ENCODE data around the gene PCYT2. TPM values are rescaled to one million over a fixed set of nuclear protein-coding genes. Genes with fewer than 3 reads are reported as not detected.

Gene PCYT2
- polyA plus RNA-seq, 1 donor, result 11.5 TPM

DNA sequence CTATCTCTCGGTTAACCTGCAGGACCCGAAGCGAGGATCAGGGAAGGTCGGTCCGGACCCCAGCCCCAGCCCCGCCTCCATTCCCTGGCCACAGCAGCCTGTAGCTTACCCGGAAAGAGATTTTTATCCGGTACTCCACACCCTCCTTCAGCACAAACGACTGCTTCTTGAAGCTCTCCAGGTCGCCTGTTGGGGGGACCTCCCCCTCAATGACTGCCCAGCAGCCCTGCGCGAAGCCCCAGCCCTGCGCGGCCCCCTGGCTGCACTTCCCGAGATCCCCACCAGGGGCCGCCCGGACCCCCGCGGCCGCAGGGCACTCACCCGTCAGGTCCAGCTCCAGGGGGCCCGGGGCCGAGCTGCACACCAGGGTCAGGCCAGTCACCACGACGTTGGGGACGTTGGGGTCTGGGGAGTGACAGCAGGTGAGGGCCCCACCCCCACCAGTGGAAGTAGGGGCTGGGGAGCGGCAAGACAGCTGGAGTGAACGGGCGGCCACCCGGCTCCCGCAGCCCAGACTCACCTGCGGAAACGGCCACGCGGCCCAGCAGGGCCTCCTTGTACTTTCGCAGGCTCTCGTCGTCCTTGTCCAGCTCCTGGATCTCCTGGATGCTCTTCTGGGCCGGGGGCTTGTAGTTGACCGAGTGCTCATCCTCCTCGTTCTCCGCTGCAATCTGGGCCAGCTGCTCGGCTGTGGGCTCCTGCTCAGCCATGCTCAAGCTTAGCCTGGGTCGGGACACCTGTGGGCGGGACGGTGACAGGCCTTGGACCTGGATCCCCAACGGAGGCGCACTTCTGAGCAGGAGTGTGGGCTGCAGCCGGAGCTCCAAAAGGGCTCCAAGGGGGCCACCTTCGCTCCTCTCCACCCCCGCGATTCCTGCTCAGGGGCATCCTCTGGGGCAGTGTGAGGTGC, 41.7 kb downstream of the PCYT2 start:
- DNase-seq, result no peak

DNA sequence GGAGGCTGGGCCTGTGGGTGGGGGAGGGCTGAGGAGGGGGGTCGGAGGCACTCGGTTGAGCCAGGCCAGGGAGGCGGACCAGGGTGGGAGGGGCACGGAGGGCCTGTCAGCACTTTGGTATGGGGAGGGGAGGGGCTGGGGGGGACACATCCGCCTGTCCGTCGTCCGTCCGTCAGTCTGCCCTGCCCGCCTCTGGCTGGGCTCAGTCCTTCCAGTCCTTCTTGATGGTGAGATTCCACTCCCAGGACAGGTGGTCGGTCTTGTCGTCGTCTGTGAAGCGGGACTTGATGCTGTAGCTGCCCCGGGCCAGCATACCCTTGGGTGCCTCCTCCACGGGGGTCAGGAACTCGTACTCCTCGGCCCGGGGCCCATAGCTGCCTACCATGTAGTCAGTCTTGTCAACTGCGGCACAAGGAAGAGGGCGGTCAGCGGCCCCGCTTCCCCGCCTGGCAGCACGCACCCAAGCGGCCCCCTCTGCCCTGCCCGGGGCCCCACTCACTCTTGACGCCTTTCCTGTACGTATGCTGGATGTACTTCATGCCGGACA, 42.5 kb downstream of the PCYT2 start:
- DNase-seq, result no peak

DNA sequence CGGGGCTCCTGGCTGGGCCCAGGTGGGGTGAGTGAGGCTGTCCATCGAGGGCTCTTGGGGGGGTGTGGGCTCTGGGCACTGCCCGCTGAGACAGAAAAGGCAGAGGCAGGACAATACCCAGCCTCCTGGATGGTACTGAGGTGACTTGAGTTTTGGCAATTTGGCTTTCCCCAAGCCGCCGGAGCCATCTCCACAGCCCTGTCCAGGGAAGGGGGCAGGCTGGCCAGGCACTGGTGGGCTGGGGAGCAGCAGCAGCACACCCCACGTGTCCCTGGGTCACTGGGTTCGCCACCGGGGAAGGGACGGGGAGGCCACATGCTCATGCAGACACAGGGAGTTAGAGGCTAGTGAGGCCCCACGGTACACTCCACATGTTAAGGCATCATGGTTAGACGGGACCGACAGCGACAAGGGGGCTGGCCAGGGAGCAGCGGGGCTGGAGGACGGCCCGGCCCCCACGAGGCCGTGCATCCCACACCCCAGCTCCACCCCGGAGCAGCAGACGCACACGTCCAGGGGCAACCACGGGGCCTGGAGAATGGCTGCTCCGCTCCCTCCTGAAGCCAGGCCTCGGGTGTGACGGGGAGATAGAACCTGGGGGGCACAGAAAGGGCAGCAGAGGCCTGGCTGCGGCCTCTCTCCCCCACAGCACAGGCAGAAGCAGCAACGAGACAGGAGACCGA, 43.1 kb downstream of the PCYT2 start:
- DNase-seq, result no peak

DNA sequence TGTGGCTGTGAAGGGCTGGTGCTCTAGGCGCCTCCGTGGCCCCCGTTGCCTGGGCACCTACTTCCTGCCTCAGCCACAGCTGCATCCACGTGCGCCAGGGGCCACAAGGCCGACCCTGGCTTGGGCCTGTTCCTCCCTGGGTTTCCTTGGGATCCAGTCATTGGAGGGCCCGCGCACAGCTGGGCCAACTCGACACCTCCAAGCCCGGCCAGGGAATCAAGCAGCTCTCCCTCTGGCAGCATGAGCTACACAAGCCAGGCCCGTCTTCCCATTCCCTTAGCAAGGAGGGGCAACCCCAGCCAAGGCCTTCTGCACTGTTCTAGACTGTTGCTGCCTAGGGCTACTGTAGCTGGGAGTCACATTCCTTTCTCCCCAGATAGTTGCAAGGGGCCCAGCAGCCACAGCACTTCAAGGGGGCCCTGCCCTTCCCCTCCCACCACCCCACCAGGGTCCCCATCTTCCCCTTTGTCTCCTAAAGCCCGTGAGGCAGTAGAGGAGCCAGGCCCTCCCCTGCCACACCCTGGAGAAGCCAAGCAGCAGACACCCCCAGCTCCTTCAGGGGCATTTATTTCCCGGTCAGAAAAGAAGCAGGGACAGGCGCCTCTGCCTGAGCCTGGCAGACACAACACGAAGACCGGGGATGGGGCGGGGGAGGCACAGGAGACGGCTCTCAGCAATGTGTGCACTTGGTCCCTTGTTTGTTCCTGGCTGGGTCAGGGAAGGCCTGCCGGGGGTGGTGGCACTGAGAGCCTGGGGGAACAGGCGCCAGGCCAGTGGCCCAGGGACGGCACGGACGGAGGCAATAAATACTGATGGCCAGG, 43.8 kb downstream of the PCYT2 start:
- no peak for DNase-seq

DNA sequence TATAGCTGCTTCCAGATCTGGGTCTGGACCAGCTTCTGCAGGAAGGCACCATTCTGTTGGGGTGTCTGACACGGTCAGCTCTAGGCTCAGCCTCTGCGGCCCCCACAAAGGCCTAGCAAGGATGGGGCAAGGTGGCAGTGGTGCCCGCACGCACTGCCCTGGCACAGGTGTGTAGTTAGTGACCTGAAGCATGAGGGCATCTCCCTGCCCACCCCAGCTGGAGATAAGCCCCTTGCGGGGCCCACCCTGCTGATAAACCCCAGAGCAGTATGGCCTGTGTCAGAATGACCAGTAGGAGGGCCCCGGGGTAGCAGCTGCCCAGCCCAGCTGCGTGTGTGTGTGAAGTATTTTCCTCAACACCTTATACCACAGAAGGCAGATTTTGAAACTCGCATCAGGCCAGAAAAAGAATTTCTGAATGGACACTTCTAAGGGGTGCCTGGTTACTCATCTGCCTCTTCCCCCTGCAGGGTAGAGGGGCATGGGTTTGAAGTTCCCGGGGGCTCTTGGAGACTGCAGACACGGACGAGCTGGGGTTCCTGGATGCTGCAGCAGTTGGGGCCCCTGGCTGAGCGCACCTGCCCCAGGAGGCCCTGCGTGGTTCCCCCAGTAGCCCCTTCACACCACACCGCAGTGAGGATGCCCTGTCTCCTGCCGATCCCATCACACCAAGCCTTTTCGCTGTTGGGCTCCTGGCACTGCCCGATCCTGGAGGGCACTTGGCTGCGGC, 44.6 kb downstream of the PCYT2 start:
- no peak for DNase-seq

DNA sequence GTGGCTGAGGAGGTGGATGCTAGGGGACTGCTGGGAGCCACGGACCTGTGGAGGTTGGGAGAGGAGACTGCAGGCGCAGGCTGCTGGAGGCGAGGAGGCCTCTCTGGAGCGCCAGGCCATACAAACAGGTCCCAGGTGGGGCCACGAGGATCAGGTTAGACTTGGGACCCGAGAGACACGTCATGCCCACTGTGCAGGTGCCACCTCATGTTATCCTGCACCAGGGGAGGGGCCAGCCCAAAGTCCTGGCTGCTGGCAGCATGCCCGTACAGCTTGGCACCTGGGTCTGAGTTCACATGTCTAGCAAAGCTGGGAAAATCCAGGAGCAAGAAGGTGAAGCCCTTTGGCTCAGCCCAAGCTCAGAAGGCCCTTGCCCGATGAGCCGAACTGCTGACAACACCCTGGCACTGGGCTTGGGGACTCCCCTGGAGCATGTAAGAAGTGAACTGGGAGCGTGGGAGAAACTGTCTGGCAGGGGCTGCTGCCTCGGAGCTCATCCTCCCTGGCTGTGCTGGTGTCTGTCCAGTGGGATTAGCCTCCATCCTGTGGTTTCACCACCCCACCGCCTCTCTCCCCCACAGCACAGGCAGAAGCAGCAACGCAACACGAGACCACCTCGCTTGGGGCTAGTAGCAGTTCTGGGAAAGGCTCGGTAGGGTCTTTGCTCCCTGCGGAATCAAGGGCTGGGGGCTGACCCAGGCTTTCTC, 45.3 kb downstream of the PCYT2 start:
- DNase-seq, result no peak

DNA sequence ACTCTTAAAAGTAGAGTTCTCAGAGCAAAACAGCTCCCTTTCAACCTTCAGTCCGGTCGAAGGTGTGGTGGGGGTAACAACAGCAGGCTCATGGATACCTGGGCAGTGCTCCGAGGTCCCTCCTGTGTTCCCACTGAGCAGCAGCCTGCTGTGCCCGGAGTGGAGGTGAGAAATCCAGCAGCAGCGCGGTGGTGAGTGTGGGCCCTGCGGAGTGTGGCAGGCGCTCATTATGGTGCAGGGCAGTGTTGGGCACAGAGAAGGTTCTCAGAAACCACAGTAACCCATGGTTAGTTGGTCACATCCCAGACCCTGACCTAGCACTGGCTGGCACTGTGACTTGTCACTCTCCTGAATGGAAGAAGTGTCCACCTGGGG, 45.9 kb downstream of the PCYT2 start:
- no peak for DNase-seq

DNA sequence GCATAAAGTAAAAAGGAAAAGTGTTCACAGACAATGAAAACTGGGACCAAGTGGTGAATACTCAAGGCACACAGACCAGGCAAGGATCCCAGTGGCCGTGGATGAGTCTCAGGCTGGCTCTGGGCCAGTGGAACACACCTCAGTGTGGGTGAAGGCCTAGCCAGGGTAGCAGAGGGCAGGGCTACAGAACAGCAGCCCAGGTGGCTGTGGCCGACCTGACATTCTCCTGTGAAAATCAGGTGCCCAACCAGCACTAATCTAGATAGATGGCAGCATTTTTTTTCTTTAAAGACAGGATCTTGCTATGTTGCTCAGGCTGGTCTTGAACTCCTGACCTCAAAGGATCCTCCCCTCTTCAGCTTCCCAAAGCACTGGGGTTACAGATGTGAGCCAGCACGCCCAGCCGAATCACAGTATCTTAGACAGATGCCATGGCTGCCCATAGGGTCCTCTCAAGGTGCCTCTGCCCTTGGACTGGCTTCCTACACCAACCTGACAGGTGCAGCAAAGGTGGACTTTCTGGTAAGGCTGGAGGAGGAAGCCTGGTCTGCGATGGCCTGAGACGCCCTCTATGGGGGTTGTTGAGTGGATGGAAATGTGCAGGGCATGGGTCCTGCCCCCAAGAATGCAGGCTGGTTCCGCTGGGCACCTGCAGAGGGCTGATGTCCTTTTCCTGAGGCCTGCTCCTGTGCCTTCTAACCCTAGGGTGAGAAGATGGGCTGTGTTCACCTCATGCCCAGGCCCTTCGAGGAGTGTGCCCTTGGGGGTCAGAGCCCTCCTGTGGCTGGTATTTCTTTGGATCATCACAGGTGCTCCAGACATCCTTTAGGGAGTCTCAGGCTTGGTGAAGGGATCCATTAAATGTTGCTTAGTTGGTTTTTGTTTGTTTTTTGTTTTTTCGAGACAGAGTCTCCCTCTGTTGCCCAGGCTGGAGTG, 47.1 kb downstream of the PCYT2 start:
- no peak for DNase-seq

DNA sequence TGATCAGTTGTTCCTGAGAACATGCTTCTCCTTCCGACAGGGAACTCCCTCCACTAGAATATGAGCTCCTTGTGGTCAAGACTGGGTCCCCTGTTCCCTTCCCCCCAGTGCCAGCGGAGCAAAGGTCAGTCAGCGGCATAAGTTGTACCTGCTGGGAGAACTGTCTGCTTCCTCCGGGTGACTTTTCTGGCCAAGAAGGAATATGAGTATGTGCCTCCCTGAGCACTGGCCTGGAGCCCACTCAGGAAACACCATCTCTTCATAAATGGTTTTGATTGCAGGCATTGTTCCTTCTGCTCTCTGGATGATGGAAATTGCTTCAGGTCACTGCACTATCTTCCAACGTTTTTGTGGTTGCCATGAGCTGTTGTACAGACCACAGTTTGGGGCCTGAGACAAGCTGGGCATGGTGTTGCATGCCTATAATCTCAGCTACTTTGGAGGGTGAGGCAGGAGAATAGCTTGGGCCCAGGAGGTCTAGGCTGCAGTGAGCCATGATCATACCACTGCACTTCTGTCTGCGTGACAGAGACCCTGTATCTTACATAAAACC, 48.0 kb downstream of the PCYT2 start:
- DNase-seq, result no peak

DNA sequence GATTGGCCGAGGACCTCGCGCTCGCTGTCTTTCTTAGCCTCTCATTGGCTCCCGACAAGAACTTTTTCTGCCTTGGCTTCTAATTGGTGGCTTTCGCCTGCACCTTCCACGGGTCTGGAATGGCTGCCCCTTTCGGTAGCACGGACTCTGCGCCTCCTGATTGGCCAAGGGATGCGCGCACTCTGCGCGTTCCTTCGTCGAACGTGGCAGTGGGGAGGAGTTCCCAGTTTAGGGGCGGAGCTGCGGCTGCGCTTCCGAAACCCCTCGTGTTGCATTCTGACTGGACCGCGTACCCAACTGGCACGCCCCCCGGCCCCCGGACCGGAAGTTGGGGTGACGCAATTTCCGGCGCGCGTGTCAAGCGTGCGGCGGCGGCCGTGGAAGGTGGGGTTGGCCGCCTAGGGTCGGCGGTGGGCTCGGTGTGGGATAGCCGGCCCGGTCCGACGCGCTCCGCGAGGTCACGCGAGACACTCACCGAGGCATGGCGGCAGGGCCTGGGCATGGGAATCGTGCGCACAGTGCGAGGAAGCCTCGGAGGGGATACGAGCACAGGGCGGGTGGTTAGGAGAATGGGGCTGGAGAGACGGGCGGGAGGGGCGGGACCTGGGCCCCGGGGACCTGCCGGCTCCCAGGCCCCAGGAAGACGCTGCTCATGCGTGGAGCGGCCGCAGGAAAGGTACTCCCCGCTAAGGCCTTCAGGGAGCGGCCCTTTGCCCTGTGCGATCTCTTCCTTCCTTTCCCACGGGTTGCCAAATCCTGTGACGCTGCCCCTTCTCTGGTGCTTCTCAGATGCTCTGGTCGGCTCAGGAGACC, 50.2 kb downstream of the PCYT2 start:
- peak; percentile 100 for DNase-seq

DNA sequence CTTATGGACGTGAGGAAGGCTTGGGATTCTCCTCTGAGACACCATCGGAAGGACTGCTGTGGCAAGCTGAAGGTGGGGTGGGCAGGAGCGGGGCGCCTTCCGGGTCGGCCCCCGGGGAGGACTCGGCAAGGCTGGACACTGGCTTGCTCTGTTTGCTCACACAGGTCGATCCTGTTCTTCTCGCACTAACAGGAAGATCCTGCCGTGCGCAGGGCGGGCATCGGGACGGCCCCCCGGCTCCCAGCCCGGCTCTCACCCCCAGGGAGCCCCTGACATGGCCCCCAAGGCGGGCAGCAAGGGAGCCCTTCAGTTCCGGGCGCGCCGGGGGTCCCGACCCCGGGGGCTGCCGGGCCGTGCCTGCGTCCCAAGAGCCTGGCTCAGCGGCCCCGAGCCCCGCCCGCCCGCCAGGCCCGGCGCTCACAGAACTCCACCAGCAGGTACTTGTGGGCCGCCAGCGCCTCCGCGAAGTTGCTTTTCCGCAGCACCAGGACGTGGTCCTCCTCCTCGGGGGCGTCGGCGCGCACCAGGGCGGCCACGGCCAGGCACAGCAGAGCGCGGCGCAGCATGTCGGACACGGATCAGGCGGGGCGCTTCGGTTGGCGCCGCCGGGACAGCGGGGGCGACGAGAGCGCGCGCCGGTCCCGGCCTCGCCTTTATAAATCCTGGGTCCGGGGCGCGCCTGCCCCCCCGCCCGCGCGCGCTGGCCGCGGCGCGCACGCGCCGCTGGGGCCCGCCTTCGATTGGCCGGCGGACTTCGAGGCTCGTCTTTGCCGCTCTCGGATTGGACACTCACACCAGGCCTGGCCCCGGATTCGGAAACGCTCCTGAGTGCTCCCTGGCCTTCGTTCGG, 51.1 kb downstream of the PCYT2 start, which contains the start of gene P4HB:
Gene P4HB, minus strand, starts transcription at position 630 of the 850 bp plus-strand sequence. Its CDS starts 64 bp downstream, at position 566.
- no peak for DNase-seq

DNA sequence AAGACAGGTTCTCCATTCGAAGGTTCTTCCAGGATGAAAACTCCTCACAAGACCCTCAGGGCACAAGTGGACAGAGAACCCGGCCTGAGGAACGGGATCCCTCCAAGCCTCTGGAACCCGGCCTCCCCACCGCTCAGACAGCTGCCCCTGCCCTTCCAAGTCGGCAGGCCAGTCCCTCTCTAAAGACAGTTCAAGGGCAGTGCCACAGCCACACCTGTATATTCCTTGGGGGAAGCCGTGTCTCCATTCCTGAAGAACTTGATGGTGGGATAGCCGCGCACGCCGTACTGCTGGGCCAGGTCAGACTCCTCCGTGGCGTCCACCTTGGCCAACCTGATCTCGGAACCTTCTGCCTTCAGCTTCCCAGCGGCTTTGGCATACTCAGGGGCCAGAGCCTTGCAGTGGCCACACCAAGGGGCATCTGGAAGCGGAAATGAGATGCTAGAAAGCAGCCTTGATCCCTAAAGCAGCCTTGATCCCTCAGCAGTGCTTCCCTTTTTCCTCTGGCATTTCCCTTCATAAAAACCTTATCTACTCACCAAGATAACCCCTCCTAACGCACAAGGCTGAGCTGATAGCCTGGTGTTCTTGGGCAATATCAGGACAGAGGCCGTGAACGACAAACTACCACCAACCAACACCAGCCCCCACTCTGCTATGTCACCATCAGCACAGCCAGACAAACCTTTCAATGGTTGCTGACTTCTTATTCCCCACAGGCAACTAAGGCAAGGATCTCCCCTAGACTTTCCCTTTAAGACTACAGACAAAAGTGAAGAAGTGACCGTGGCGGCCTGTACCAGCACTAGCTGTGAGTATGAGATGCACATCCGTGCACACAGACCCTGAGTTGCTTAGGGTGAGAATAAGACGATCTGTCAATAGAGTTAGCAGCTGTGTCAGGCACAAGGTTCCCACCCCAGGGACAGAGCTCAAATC, 52.0 kb downstream of the PCYT2 start:
- DNase-seq, result no peak

DNA sequence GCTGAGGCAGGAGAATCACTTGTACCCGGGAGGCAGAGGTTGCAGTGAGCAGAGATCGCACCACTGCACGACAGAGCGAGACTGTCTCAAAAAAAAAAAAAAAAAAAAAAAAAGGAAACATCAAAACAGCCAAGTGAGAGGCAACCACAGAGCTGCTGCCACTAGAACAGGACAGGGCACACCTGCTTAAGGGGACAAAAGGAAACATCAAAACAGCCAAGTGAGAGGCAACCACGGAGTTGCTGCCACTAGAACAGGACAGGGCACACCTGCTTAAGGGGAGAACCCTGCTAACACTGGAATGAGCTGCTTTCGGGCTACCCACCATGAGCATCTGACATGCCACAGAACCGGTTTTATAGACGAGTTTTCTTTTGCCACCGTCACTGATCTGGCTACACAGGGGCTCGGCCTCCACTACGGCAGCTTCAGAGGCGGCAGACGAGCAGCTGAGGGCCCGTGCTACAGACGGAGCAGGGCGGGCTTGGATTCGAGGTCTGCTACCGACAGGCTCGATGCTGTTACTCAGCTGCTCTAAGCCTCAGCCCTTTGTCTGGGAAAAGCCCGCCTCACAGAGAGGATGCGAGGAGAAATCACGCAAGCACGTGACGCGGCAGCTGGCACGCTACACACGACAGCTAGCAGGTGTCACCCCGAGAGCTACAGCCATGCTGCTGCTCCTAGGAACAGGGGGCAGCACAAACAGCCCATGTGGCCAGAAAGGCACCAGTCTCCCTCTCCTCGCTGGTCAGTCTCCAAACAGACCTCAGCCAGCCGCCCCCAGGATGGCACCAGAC, 52.8 kb downstream of the PCYT2 start:
- DNase-seq, result no peak

DNA sequence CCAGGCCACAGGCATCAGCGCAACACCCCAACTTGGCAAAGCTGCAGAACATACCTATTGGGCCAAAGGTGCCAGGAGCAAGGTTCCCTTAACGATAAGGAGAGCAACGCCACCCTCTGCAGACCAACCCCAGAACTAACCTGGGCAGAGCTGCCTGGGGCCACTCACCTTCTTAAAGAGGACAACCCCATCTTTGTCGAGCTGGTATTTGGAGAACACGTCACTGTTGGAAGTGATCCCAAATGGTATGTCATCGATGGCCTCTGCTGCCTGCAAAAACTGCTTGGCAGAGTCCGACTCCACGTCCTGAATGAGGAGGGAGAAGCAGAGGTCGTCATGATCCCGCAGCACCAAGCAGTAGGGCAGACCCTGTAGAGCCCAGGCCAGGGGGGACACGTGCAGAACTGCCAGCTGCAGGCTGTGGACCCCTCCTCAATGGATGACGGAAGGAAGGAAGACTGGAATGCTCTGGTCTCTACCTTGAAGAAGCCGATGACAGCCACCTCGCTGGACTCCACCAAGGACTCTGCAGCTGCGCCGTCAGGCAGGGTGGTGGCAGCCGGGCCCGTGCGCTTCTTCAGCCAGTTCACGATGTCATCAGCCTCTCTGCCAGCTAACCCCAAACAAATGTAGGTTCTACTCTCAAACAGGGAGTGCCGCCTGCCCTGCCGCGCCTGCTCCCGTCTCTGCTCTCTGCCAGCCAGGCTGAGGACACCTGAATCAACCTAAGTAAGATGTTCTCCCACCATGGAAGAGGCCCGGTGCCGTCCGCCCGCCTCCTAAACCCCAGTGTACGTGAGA, 56.0 kb downstream of the PCYT2 start:
- DNase-seq, result no peak

DNA sequence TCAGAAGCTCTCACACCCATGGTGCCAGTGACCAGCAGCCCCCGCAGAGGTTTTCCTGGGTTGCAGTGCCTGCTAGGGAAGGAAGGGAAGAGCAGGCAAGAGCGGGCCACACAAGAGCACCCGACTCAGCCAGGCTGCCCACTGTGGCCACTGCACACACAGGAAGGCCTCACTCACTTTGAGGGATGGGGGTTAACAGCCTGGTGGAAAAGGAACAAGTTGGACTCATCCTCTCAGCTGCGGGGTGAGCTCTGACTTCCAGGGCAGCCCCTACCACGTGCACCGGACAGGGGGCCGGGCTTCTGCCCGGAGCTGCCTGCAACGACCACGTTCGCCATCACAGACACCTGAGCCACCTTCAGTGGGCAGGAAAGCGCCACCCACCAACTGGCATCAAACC, 59.0 kb downstream of the PCYT2 start:
- DNase-seq, result no peak

Measured in hindlimb muscle (tissue), 1 donor.